Measurements from ENCODE around the gene THOC5.

GRCh38 chr22:29491012-29491411 is 62.5 kb downstream of the THOC5 start:
- TF ChIP-seq CTCF (IDR thresholded peaks at IDR 0.05) (no peak), POLR2AphosphoS5 (IDR thresholded peaks at IDR 0.05; ENCODE audit: low read depth, low read length) (no peak)

All from Panc1 (cell line).